ENCODE data around the gene SNRPB. TPM values are rescaled to one million over a fixed set of nuclear protein-coding genes. Genes with fewer than 3 reads are reported as not detected.
A peak's percentile ranks its signal among the peaks of the same experiment; 100 is the strongest.
"Not testable (repeated sequence)": the region's sequence is repeated elsewhere in the genome, so short reads cannot be mapped to it uniquely, and the experiment has no call there.

SNRPB gene
- total RNA-seq = 147 and 211 TPM in 2 replicates

- peak; percentile 99 for DNase-seq (ENCODE audit: low read depth in 2 of 2)
Measured at GRCh38 chr20:2470423-2471193, at the start of gene SNRPB. TSS of gene SNRPB (minus strand) at chr20:2470789. CDS start at chr20:2470690, 99 bp downstream.

DNA sequence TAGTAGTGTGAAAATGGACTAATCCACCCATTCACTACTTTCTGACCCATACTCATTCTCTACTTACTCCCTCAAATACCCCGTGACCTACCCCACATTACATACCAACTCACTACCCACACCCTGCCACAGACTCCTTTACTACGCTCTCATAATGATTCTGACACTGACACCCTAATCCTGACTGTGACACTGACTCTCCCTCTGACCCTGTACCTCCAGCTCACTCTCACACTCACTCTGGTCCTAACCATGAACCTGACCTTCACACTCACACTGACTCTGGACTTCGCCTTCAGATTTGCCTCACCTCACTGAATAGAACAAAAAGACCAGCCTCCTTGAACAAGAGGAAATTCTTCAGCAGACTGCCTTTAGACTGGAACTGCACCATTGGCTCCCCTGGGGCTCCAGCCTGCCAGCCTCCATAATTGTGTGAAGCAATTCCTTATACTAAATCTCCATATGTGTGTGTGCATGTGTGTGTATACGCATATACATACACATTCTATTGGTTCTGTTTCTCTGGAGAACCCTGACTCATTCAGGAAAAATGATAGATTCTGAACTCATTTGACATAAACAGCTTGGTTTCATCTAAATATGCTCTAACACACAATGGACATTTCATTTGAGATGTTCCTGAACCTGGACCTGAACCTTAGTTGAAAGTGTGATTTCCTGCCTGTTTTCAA lies 48.7 kb upstream of the SNRPB start:
- no peak for DNase-seq (ENCODE audit: low read depth in 2 of 2)

DNA sequence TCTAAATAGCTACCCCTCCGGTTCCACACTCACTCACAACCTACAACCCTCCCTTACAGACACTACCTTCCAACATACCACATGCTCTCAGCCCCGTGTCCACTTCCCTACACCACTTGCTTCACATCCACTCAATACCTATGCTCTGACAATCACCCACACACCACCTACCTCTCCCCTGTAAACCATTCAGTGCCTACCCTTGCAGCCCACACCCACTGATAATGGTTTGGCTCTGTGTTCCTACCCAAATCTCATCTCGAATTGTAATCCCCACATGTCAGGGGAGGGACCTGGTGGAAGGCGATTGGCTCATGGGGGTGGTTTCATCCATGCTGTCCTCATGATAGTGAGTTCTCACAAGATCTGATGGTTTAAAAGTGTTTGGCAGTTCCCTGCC lies 48.0 kb upstream of the SNRPB start:
- DNase-seq (ENCODE audit: low read depth in 2 of 2) = no peak

DNA sequence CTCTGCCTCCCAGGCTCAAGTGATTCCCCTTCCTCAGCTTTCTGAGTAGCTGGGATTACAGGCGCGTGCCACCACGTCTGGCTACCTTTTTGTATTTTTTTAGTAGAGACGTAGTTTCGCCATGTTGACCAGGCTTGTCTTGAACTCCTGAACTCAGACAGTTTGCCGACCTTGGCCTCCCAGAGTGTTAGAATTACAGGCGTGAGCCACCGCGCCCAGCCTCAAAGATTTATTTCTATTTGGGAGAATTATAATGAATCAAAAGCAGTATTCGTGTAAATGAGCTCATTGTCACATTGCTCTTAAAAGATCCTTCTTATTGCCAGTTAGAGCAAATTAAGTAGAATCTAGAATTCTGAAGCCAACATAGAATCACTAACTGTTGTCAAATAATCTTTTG lies 47.5 kb upstream of the SNRPB start:
- no peak for DNase-seq (ENCODE audit: low read depth in 2 of 2)

DNA sequence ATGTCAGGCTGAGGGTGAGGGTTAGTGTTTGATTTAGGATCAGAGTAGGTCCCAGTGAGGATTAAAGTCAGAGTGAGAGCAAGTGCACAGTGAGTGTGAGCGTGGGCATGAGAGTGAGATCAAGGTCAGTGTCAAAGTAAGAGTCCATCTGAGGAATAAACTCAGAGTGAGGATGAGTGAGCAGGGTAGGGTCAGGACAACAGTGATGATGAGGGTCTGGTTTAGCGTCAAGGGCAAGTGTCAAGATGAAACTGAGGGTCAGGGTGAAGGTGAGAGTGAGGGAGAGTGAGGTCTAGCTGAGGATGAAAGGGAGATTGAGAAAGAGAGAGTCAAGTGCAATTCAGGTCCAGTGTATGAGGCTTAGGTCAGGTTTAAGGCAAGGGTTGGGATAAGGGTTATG lies 45.8 kb upstream of the SNRPB start:
- DNase-seq (ENCODE audit: low read depth in 2 of 2) = no peak

- DNase-seq (ENCODE audit: low read depth in 2 of 2) = no peak
Measured at GRCh38 chr20:2515203-2515602, 44.6 kb upstream of the SNRPB start.

- no peak for DNase-seq (ENCODE audit: low read depth in 2 of 2)
Measured at GRCh38 chr20:2509794-2510193, 39.2 kb upstream of the SNRPB start.

GRCh38 chr20:2509468-2509781 lies 38.8 kb upstream of the SNRPB start:
- DNase-seq (ENCODE audit: low read depth in 2 of 2) = no peak

DNA sequence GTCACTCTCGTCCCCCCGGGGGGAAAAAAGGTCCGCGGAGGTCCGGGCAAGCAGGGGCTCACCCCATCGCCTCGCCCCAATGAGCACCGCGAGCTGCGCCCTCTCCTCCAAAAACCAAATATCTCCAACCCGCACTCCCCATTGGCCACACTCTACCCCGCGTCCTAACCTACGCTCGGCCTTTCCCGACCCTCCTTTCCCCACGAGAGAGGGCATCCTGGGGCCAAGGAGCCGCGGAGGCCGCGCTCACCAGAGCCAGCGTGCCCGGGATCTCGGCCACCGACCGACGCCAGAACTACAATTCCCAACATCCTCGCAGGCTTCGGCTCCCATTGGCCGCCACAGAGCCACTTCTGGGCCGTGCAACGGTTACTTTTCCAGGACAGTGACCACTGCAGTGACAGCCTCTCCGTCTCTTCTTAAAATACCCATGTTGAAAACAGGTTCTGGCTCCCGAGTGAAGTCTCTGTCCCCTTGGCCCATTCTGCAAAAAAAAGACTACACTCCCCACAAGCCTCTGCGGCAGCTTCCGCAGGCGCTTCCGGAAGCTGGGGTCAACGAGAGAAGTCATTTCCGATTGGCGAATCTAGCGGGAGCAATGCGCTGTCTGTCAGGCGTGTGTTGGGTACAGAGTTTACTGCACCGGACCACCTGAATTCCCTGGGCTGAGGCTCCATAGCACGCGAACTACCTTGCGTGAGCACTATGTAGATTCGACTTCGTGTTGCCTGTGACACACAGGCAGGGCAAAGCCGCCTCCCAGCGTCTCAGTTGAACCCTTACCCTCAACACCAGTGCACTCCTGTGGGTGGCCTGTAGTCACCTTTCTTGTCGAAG lies 38.3 kb upstream of the SNRPB start, which contains the start of gene ZNF343:
ZNF343 (minus strand) TSS at position 285 of the 837 bp plus-strand sequence. CDS start 15,020 bp downstream, outside the sequence.
- DNase-seq (ENCODE audit: low read depth in 2 of 2) = peak; percentile 86 to 87

GRCh38 chr20:2507875-2508630 lies 37.5 kb upstream of the SNRPB start:
- peak; percentile 11 to 13 for DNase-seq (ENCODE audit: low read depth in 2 of 2)

GRCh38 chr20:2507464-2507863 lies 36.9 kb upstream of the SNRPB start:
- DNase-seq (ENCODE audit: low read depth in 2 of 2) = peak in 1 of 2 donors; percentile 4

- DNase-seq (ENCODE audit: low read depth in 2 of 2) = not testable (repeated sequence)
Measured at GRCh38 chr20:2506426-2506825, 35.8 kb upstream of the SNRPB start.

- not testable (repeated sequence) for DNase-seq (ENCODE audit: low read depth in 2 of 2)
Measured at GRCh38 chr20:2504803-2505202, 34.2 kb upstream of the SNRPB start.

GRCh38 chr20:2502808-2503384 lies 32.3 kb upstream of the SNRPB start:
- not testable (repeated sequence) for DNase-seq (ENCODE audit: low read depth in 2 of 2)

DNA sequence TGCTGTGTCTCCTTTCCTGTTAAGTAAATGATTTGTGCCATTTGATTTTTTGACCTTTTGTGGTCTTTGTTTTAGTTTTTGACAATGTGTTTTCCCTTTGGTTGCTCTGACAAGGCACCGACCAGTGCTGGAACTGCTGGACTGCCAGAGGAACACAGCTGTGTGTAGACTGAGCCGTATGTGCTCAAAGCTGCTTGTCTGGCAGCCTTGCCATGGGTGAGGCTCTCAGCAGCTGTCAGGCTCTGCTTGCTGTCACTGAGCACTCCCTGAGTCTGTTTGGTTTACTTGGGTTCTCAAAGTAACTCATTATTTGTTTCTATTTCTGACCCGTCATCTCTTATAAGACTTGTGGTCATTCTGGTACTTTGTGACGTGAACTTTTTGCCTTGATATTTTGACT lies 15.1 kb upstream of the SNRPB start:
- DNase-seq (ENCODE audit: low read depth in 2 of 2) = no peak

- no peak for DNase-seq (ENCODE audit: low read depth in 2 of 2)
Measured at GRCh38 chr20:2485080-2485479, 14.5 kb upstream of the SNRPB start.

- no peak for DNase-seq (ENCODE audit: low read depth in 2 of 2)
Measured at GRCh38 chr20:2483504-2483903, 12.9 kb upstream of the SNRPB start.

GRCh38 chr20:2480381-2480780 lies 9.8 kb upstream of the SNRPB start:
- DNase-seq (ENCODE audit: low read depth in 2 of 2) = no peak

- DNase-seq (ENCODE audit: low read depth in 2 of 2) = peak in 1 of 2 donors; percentile 49
Measured at GRCh38 chr20:2476742-2477615, 6.4 kb upstream of the SNRPB start.
